Astrocyte (in vitro differentiated cells and primary cell): ENCODE data around the gene FBXO3.

Experiments
- EZH2 ChIP-seq: IDR thresholded peaks from 2 replicates; pipeline ENCODE4 v1.6.1; 2012; ENCODE audit warnings: mild to moderate bottlenecking, low read length, inconsistent platforms; ENCODE audit not compliant: insufficient read depth
- TF ChIP-seq, protein P1 (sequence below): IDR thresholded peaks from 2 replicates; pipeline ENCODE4 v1.5.1; 2011; ENCODE audit warnings: low read depth, mild to moderate bottlenecking, inconsistent platforms, low read length, moderate library complexity; ENCODE audit not compliant: insufficient read depth

DNA sequence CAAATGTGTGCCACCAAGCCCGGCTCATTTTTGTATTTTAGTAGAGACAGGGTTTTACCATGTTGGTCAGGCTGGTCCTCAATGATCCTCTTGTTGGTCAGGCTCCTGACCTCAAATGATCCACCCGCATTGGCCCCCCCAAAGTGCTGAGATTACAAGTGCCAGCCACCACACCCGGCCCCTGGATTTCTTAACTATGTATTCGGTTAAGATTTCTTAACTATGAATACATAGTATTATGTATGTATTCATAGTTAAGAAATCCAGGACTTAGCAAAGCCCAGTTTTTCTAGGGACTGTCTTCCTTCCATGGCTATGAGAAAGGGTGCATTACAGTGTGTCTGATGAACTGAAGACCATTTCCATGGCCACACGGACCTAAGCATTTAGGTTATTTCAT, 75.4 kb downstream of the FBXO3 start:
- TF ChIP-seq, protein P1, sequence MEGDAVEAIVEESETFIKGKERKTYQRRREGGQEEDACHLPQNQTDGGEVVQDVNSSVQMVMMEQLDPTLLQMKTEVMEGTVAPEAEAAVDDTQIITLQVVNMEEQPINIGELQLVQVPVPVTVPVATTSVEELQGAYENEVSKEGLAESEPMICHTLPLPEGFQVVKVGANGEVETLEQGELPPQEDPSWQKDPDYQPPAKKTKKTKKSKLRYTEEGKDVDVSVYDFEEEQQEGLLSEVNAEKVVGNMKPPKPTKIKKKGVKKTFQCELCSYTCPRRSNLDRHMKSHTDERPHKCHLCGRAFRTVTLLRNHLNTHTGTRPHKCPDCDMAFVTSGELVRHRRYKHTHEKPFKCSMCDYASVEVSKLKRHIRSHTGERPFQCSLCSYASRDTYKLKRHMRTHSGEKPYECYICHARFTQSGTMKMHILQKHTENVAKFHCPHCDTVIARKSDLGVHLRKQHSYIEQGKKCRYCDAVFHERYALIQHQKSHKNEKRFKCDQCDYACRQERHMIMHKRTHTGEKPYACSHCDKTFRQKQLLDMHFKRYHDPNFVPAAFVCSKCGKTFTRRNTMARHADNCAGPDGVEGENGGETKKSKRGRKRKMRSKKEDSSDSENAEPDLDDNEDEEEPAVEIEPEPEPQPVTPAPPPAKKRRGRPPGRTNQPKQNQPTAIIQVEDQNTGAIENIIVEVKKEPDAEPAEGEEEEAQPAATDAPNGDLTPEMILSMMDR, result no peak
- TF ChIP-seq EZH2, result no peak
